H9 (cell line): ENCODE results near the gene INPP4A. TPM values are rescaled to one million over a fixed set of nuclear protein-coding genes. Genes with fewer than 3 reads are reported as not detected.

ENCODE experiments used
- DNase-seq: peaks from one replicate; pipeline ENCODE4 v3.0.0-alpha.2; 2017
- H2AFZ ChIP-seq: one replicate; pipeline ENCODE4 v1.6.1; 2013; ENCODE audit warnings: mild to moderate bottlenecking, low read length, control low read depth, moderate library complexity
- H2AK5ac ChIP-seq: 2 replicates; pipeline ENCODE4 v1.6.1; 2013; ENCODE audit warnings: low read length, control low read depth, mixed read lengths; ENCODE audit not compliant: insufficient read length
- H2BK120ac ChIP-seq: one replicate; pipeline ENCODE4 v1.6.1; 2013; ENCODE audit warnings: low read depth, mild to moderate bottlenecking, low read length, control low read depth, inconsistent platforms; ENCODE audit not compliant: poor library complexity, severe bottlenecking
- H2BK12ac ChIP-seq: 2 replicates; pipeline ENCODE4 v1.6.1; 2013; ENCODE audit warnings: low read length, control low read depth, mixed read lengths, low read depth; ENCODE audit not compliant: insufficient read length
- H2BK15ac ChIP-seq: 2 replicates; pipeline ENCODE4 v1.6.1; 2013; ENCODE audit warnings: low read depth, low read length, control low read depth
- H2BK20ac ChIP-seq: one replicate; pipeline ENCODE4 v1.6.1; 2013; ENCODE audit warnings: low read depth, mild to moderate bottlenecking, low read length, control low read depth, inconsistent platforms; ENCODE audit not compliant: poor library complexity, severe bottlenecking
- H2BK5ac ChIP-seq: 2 replicates; pipeline ENCODE4 v1.6.1; 2013; ENCODE audit warnings: low read length, control low read depth, mixed read lengths; ENCODE audit not compliant: insufficient read length
- H3K14ac ChIP-seq: 2 replicates; pipeline ENCODE4 v1.6.1; 2013; ENCODE audit warnings: low read length, control low read depth; ENCODE audit not compliant: insufficient read depth
- H3K18ac ChIP-seq: 2 replicates; pipeline ENCODE4 v1.6.1; 2013; ENCODE audit warnings: low read depth, mild to moderate bottlenecking, mixed read lengths, low read length, control low read depth; ENCODE audit not compliant: insufficient read length
- H3K23ac ChIP-seq: 2 replicates; pipeline ENCODE4 v1.6.1; 2013; ENCODE audit warnings: low read length, control low read depth, mixed read lengths, low read depth; ENCODE audit not compliant: insufficient read length
- H3K23me2 ChIP-seq: 2 replicates; pipeline ENCODE4 v1.6.1; 2013; ENCODE audit warnings: low read depth, mild to moderate bottlenecking, mixed read lengths, low read length, control low read depth; ENCODE audit not compliant: insufficient read length, poor library complexity, severe bottlenecking
- H3K27ac ChIP-seq: 2 replicates; pipeline ENCODE4 v1.5.1; 2013; ENCODE audit warnings: low read length, control low read depth, mixed read lengths, low read depth; ENCODE audit not compliant: insufficient read length
- H3K27me3 ChIP-seq: 2 replicates; pipeline ENCODE4 v1.6.1; 2013; ENCODE audit warnings: low read length, control low read depth, inconsistent platforms; ENCODE audit not compliant: insufficient read depth
- H3K4ac ChIP-seq: 2 replicates; pipeline ENCODE4 v1.6.1; 2013; ENCODE audit warnings: low read depth, mild to moderate bottlenecking, control low read depth, inconsistent platforms, low read length, moderate library complexity
- H3K4me1 ChIP-seq: 2 replicates; pipeline ENCODE4 v1.6.1; 2013; ENCODE audit warnings: low read length, control low read depth, inconsistent platforms; ENCODE audit not compliant: insufficient read depth
- H3K4me2 ChIP-seq: 2 replicates; pipeline ENCODE4 v1.6.1; 2013; ENCODE audit warnings: low read length, control low read depth, mixed read lengths; ENCODE audit not compliant: insufficient read length, insufficient read depth
- H3K56ac ChIP-seq: 2 replicates; pipeline ENCODE4 v1.6.1; 2013; ENCODE audit warnings: low read depth, mild to moderate bottlenecking, mixed read lengths, low read length, control low read depth; ENCODE audit not compliant: insufficient read length
- H3K79me1 ChIP-seq: 2 replicates; pipeline ENCODE4 v1.6.1; 2013; ENCODE audit warnings: low read depth, mild to moderate bottlenecking, moderate library complexity, low read length, control low read depth, inconsistent platforms; ENCODE audit not compliant: insufficient read depth, poor library complexity, severe bottlenecking
- H3K79me2 ChIP-seq: 2 replicates; pipeline ENCODE4 v1.6.1; 2013; ENCODE audit warnings: low read length, control low read depth, inconsistent platforms; ENCODE audit not compliant: insufficient read depth
- H3K9ac ChIP-seq: 2 replicates; pipeline ENCODE4 v1.6.1; 2013; ENCODE audit warnings: low read length, control low read depth, mixed read lengths; ENCODE audit not compliant: insufficient read length; ENCODE audit errors: extremely low read depth
- H3K9me3 ChIP-seq: one replicate; pipeline ENCODE4 v1.6.1; 2013; ENCODE audit warnings: low read depth, low read length, inconsistent platforms; ENCODE audit not compliant: control insufficient read depth
- H3T11ph ChIP-seq: one replicate; pipeline ENCODE4 v1.6.1; 2013; ENCODE audit warnings: mild to moderate bottlenecking, low read length, control low read depth, inconsistent platforms
- H4K20me1 ChIP-seq: one replicate; pipeline ENCODE4 v1.6.1; 2013; ENCODE audit not compliant: control insufficient read depth, insufficient read length, insufficient read depth
- H4K5ac ChIP-seq: 2 replicates; pipeline ENCODE4 v1.6.1; 2013; ENCODE audit warnings: low read depth, mild to moderate bottlenecking, mixed read lengths, low read length, control low read depth; ENCODE audit not compliant: insufficient read length
- H4K8ac ChIP-seq: replicated peaks from 2 replicates; pipeline ENCODE4 v1.6.1; 2013; ENCODE audit warnings: low read length, control low read depth, mixed read lengths, low read depth; ENCODE audit not compliant: insufficient read length
- H4K91ac ChIP-seq: 2 replicates; pipeline ENCODE4 v1.6.1; 2013; ENCODE audit warnings: low read depth, mild to moderate bottlenecking, moderate library complexity, mixed read lengths, low read length, control low read depth; ENCODE audit not compliant: insufficient read length
- H3K27ac Mint-ChIP-seq, 3 experiments: 2 replicates in 2 of 3; 3 replicates in 1 of 3; pipeline ENCODE4 v1.8.0; 2020 to 2021; ENCODE audit warnings: mixed read lengths in 3 of 3, mild to moderate bottlenecking in 1 of 3, moderate library complexity in 1 of 3
- H3K27me3 Mint-ChIP-seq: 2 replicates; pipeline ENCODE4 v1.8.0; 2021; ENCODE audit warnings: low read depth, mild to moderate bottlenecking, moderate library complexity, mixed read lengths
- H3K36me3 Mint-ChIP-seq, 3 experiments: 2 replicates in 2 of 3; 3 replicates in 1 of 3; pipeline ENCODE4 v1.8.0; 2020 to 2021; ENCODE audit warnings: low read depth in 3 of 3, mixed read lengths in 3 of 3; ENCODE audit not compliant: insufficient read depth in 1 of 3
- H3K4me1 Mint-ChIP-seq, 2 experiments: 2 replicates each; pipeline ENCODE4 v1.8.0; 2020; ENCODE audit warnings: mixed read lengths in 2 of 2
- H3K4me3 Mint-ChIP-seq, 2 experiments: 2 replicates in 1 of 2; 3 replicates in 1 of 2; pipeline ENCODE4 v1.8.0; 2020 to 2021; ENCODE audit warnings: mild to moderate bottlenecking in 2 of 2, mixed read lengths in 2 of 2, moderate library complexity in 1 of 2
- H3K9me3 Mint-ChIP-seq, 2 experiments: 2 replicates in 1 of 2; 3 replicates in 1 of 2; pipeline ENCODE4 v1.8.0; 2020; ENCODE audit warnings: mild to moderate bottlenecking in 2 of 2, mixed read lengths in 2 of 2, moderate library complexity in 1 of 2
- CTCF ChIP-seq: fragments of 200-600 bp; sonication (generic); conservative IDR thresholded peaks from 3 replicates; pipeline ENCODE4 v1.8.0; 2021; ENCODE audit warnings: antibody characterized with exemption, mild to moderate bottlenecking
- WGBS: extraction: QIAGEN DNeasy Blood & Tissue Kit; methylation state at CpG from one replicate; pipeline ENCODE4 v1.1.7; 2013; ENCODE audit warnings: missing lambda C conversion rate, low lambda C conversion rate, mixed read lengths; ENCODE audit not compliant: insufficient read length; ENCODE audit errors: extremely low coverage; 5-methylcytosine and 5-hydroxymethylcytosine counted together
- total RNA-seq: library from RNA; stranded (reverse); gene quantifications from 2 replicates; pipeline ENCODE4 v1.2.1, GENCODE V29; 2021

The INPP4A gene
- total RNA-seq, 1 experiment from 2014 or later, result 55.2 TPM

- Histone ChIP-seq H4K20me1 (no peaks in the 10 kb centered on the region), H3K9ac (no peak overlapping the region), H2BK120ac (no peak overlapping the region), H3K18ac (no peak overlapping the region), H4K5ac (no peak overlapping the region), H3K23me2 (no peaks in the 10 kb centered on the region), H3K23ac (no peak overlapping the region), H2BK5ac (no peak overlapping the region), H2BK15ac (no peak overlapping the region), H3K9me3 (no peaks in the 10 kb centered on the region), H4K91ac (no peak overlapping the region), H2BK20ac (no peak overlapping the region), H3K4me1 (no peaks in the 10 kb centered on the region), H3K79me2 (no peaks in the 10 kb centered on the region), H3K4ac (no peak overlapping the region), H2BK12ac (no peak overlapping the region), H3K56ac (no peak overlapping the region), H3K4me2 (no peak overlapping the region), H3K14ac (no peak overlapping the region), H3K27me3 (no peaks in the 10 kb centered on the region), H3T11ph (no peak overlapping the region), H4K8ac (no peak overlapping the region), H2AK5ac (no peak overlapping the region), H3K27ac (no peak overlapping the region), H3K79me1 (no peaks in the 10 kb centered on the region), H2AFZ (no peak overlapping the region)
- H3K36me3 Mint-ChIP-seq, result peaks cover 6 to 18% (median 15%) of the 10 kb centered on the region in 3 experiments; a peak in 6 of 7 replicates
- peaks cover 31 to 35% of the 10 kb centered on the region in 2 experiments for H3K4me1 Mint-ChIP-seq
- H3K9me3 Mint-ChIP-seq, result no peaks in the 10 kb centered on the region
- no peaks in the 10 kb centered on the region for H3K27me3 Mint-ChIP-seq
- H3K27ac Mint-ChIP-seq, result no peak overlapping the region
- no peak for DNase-seq
- no peak overlapping the region for H3K4me3 Mint-ChIP-seq
- no peak for TF ChIP-seq CTCF
- no CpG with 5 or more reads among the region's 2 CpGs for WGBS
These were observed 73.0 kb downstream of the INPP4A start for GRCh38 chr2:98517636-98518035.
